ENCODE data around the gene ABHD17A. TPM values are rescaled to one million over a fixed set of nuclear protein-coding genes. Genes with fewer than 3 reads are reported as not detected.
A peak's percentile ranks its signal among the peaks of the same experiment; 100 is the strongest.

Gene ABHD17A
- total and polyA plus RNA-seq, 9 of the 15 experiments (the other 6 are each of a cell fraction or from before 2014, with no cell fraction given), result 0.04 to 135 (median 21.8) TPM; not detected in 1

- TF ChIP-seq REST (IDR thresholded peaks at IDR 0.05; ENCODE audit: borderline replicate concordance), result peak; percentile 64; the same call in 1 of the 2 replicates
- TF ChIP-seq REST (CRISPR knock-in tag; IDR thresholded peaks at IDR 0.05; ENCODE audit: low read depth), result no peak
- TF ChIP-seq CBX3 (IDR thresholded peaks at IDR 0.05; ENCODE audit: borderline replicate concordance in 1 of 2, low read length in 2 of 2), result no peak
- TF ChIP-seq FOXJ3 (CRISPR knock-in tag; IDR thresholded peaks at IDR 0.05), result no peak
- TF ChIP-seq PHF8 (IDR thresholded peaks at IDR 0.05; ENCODE audit: borderline replicate concordance, low read length), result peak; percentile 67
- TF ChIP-seq, protein P1, sequence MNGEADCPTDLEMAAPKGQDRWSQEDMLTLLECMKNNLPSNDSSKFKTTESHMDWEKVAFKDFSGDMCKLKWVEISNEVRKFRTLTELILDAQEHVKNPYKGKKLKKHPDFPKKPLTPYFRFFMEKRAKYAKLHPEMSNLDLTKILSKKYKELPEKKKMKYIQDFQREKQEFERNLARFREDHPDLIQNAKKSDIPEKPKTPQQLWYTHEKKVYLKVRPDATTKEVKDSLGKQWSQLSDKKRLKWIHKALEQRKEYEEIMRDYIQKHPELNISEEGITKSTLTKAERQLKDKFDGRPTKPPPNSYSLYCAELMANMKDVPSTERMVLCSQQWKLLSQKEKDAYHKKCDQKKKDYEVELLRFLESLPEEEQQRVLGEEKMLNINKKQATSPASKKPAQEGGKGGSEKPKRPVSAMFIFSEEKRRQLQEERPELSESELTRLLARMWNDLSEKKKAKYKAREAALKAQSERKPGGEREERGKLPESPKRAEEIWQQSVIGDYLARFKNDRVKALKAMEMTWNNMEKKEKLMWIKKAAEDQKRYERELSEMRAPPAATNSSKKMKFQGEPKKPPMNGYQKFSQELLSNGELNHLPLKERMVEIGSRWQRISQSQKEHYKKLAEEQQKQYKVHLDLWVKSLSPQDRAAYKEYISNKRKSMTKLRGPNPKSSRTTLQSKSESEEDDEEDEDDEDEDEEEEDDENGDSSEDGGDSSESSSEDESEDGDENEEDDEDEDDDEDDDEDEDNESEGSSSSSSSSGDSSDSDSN (IDR thresholded peaks at IDR 0.05; ENCODE audit: borderline replicate concordance in 1 of 2, low read depth in 2 of 2, low read length in 2 of 2), result 0 out of 4 replicates have a peak, but pooled peaks of 1 of the 2 experiments have one; percentile 31
- TF ChIP-seq BRD4 (IDR thresholded peaks at IDR 0.05), result peak; percentile 78
- TF ChIP-seq GMEB1 (CRISPR knock-in tag; IDR thresholded peaks at IDR 0.05), result no peak
- TF ChIP-seq TAF1 (IDR thresholded peaks at IDR 0.05; ENCODE audit: control insufficient read depth, extremely low read depth, insufficient read depth, low read length, severe bottlenecking), result no peak
- TF ChIP-seq JUND (IDR thresholded peaks at IDR 0.05; ENCODE audit: borderline replicate concordance, low read depth, low read length), result 0 out of 2 replicates have a peak, but pooled peaks have one; percentile 17
- TF ChIP-seq JUND (tag; IDR thresholded peaks at IDR 0.05; ENCODE audit: borderline replicate concordance, low read depth, low read length), result no peak
Observed at GRCh38 chr19:1864480-1865171, 20.7 kb downstream of the ABHD17A start (continued).

Measured in K562 (cell line).